T-cell (primary cell): Measurements from ENCODE around the gene AQP9. TPM values are rescaled to one million over a fixed set of nuclear protein-coding genes. Genes with fewer than 3 reads are reported as not detected.

Source experiments
- ATAC-seq, 4 experiments: fragments of 200-7000 bp in 3 of 4; fragments of 150-1000 bp in 1 of 4; cut with Tn5 transposase; replicated peaks in 1 of 4; 1 replicate in 3 of 4; 2 replicates in 1 of 4; pipeline ENCODE4 v1.10.0; 2021; ENCODE audit warnings: moderate library complexity in 3 of 4, mild to moderate bottlenecking in 2 of 4, moderate number of reproducible peaks in 1 of 4
- CTCF ChIA-PET, 2 donors: fragments of 300-600 bp; sonication (Branson Sonifier 250); formaldehyde crosslinking; loops; one replicate each; lab custom pipeline; 2022; ENCODE audit warnings: antibody characterized with exemption in 2 of 2; lab: Charles Lee
- POLR2A ChIA-PET, 2 donors: fragments of 300-600 bp; sonication (Branson Sonifier 250); formaldehyde crosslinking; loops; one replicate each; lab custom pipeline; 2022; ENCODE audit warnings: antibody characterized with exemption in 2 of 2; lab: Charles Lee
- DNase-seq, 35 experiments: peaks; one replicate each; pipeline versions ENCODE4 v3.0.0 to v3.0.0-alpha.2; 2013 to 2023
- H3K27ac ChIP-seq: one replicate; pipeline ENCODE4 v1.5.1; 2013; ENCODE audit warnings: low read length
- H3K27me3 ChIP-seq, 2 experiments: replicated peaks in 1 of 2; 1 replicate in 1 of 2; 2 replicates in 1 of 2; pipeline versions ENCODE4 v1.6.1 to v1.7.0; 2013; ENCODE audit warnings: low read length in 1 of 2, mixed read lengths in 1 of 2; ENCODE audit not compliant: control insufficient read depth in 2 of 2, insufficient read depth in 2 of 2; ENCODE audit errors: extremely low read depth in 1 of 2
- H3K36me3 ChIP-seq, 2 donors: 1 replicate in 1 of 2; 2 replicates in 1 of 2; pipeline versions ENCODE4 v1.6.1 to v1.7.0; 2013; ENCODE audit warnings: low read length in 1 of 2; ENCODE audit not compliant: control insufficient read depth in 2 of 2, insufficient read depth in 1 of 2; ENCODE audit errors: extremely low read depth in 1 of 2
- H3K4me1 ChIP-seq, 2 experiments: 1 replicate in 1 of 2; 2 replicates in 1 of 2; pipeline versions ENCODE4 v1.6.1 to v1.7.0; 2013; ENCODE audit warnings: low read length in 2 of 2, mixed read lengths in 1 of 2; ENCODE audit not compliant: insufficient read depth in 2 of 2, control insufficient read depth in 1 of 2; ENCODE audit errors: extremely low read depth in 1 of 2
- H3K4me3 ChIP-seq, 2 donors: 1 replicate in 1 of 2; 2 replicates in 1 of 2; pipeline versions ENCODE4 v1.5.1 to v1.7.0; 2013; ENCODE audit warnings: mild to moderate bottlenecking in 2 of 2, low read length in 1 of 2, moderate library complexity in 1 of 2; ENCODE audit not compliant: control insufficient read depth in 1 of 2; ENCODE audit errors: extremely low read depth in 1 of 2
- H3K9me3 ChIP-seq: 2 replicates; pipeline ENCODE4 v1.7.0; 2013
- H3K27ac Mint-ChIP-seq, 2 donors: one replicate each; pipeline ENCODE4 v1.8.0; 2020 to 2021; ENCODE audit warnings: mild to moderate bottlenecking in 2 of 2, mixed read lengths in 2 of 2
- H3K27me3 Mint-ChIP-seq, 2 donors: one replicate each; pipeline ENCODE4 v1.8.0; 2021 to 2022; ENCODE audit warnings: mixed read lengths in 2 of 2
- H3K36me3 Mint-ChIP-seq: one replicate; pipeline ENCODE4 v1.8.0; 2021; ENCODE audit warnings: mixed read lengths
- H3K4me1 Mint-ChIP-seq, 3 donors: one replicate each; pipeline ENCODE4 v1.8.0; 2020 to 2022; ENCODE audit warnings: mixed read lengths in 3 of 3, mild to moderate bottlenecking in 1 of 3
- H3K4me3 Mint-ChIP-seq, 3 donors: one replicate each; pipeline ENCODE4 v1.8.0; 2020 to 2022; ENCODE audit warnings: mild to moderate bottlenecking in 3 of 3, mixed read lengths in 3 of 3, moderate library complexity in 3 of 3
- H3K9me3 Mint-ChIP-seq, 3 donors: one replicate each; pipeline ENCODE4 v1.8.0; 2020 to 2022; ENCODE audit warnings: mixed read lengths in 3 of 3
- WGBS: methylation state at CpG from one replicate; pipeline ENCODE4 v1.1.5; 2013; ENCODE audit warnings: missing lambda C conversion rate; ENCODE audit not compliant: insufficient coverage; 5-methylcytosine and 5-hydroxymethylcytosine counted together
- total RNA-seq, 35 experiments: library from RNA in 6 of 35; stranded (reverse) in 6 of 35; fragments of 120-200 nt in 1 of 35; gene quantifications; one replicate each; pipeline versions ENCODE4 v1.2.1 to v1.2.4 and lab custom pipeline; 2013 to 2026

AQP9 gene
- total RNA-seq, 5 donors from 2014 or later (not counting 1 experiment from before 2014, with no cell fraction given), result 0.09 to 0.23 TPM; not detected in 3

GRCh38 chr15:58135511-58136174 lies 2.5 kb upstream of the AQP9 start:
- H3K9me3 Mint-ChIP-seq, result no peaks in the 10 kb centered on the region
- peaks cover 7 to 21% of the 10 kb centered on the region in 2 donors for H3K27me3 Mint-ChIP-seq
- no peak overlapping the region for H3K4me3 Mint-ChIP-seq
- H3K27ac Mint-ChIP-seq, result no peak overlapping the region
- no peaks in the 10 kb centered on the region for H3K36me3 Mint-ChIP-seq
- Histone ChIP-seq H3K27me3 (peaks cover 0 to 2% of the 10 kb centered on the region in 2 experiments), H3K4me3 (no peak overlapping the region), H3K4me1 (no peaks in the 10 kb centered on the region), H3K9me3 (no peaks in the 10 kb centered on the region), H3K36me3 (no peaks in the 10 kb centered on the region), H3K27ac (no peak overlapping the region)
- no peaks in the 10 kb centered on the region for H3K4me1 Mint-ChIP-seq
- ATAC-seq (no peak), DNase-seq (no peak)
- ChIA-PET CTCF (no interaction called here), POLR2A (no interaction called here)
- WGBS, result 82% methylated on average over 1 of the region's 2 CpGs

GRCh38 chr15:58136731-58137130 lies 1.4 kb upstream of the AQP9 start:
- no peak overlapping the region for H3K27ac ChIP-seq
- Mint-ChIP-seq H3K4me1 (no peaks in the 10 kb centered on the region), H3K9me3 (no peaks in the 10 kb centered on the region), H3K4me3 (no peak overlapping the region), H3K27ac (no peak overlapping the region), H3K27me3 (peaks cover 7 to 21% of the 10 kb centered on the region in 2 donors), H3K36me3 (no peaks in the 10 kb centered on the region)
- ChIA-PET POLR2A (no interaction called here), CTCF (no interaction called here)
- ATAC-seq, result no peak
- H3K36me3 ChIP-seq, result no peaks in the 10 kb centered on the region
- H3K4me3 ChIP-seq, result no peak overlapping the region
- WGBS, result 100% methylated on average over 1 of the region's 1 CpG
- DNase-seq, result no peak
- H3K4me1 ChIP-seq, result no peaks in the 10 kb centered on the region
- H3K27me3 ChIP-seq, result peaks cover 0 to 2% of the 10 kb centered on the region in 2 experiments
- no peaks in the 10 kb centered on the region for H3K9me3 ChIP-seq

- Histone ChIP-seq H3K4me3 (no peak overlapping the region), H3K27ac (no peak overlapping the region), H3K27me3 (peaks cover 2 to 3% of the 10 kb centered on the region in 2 experiments), H3K9me3 (no peaks in the 10 kb centered on the region), H3K4me1 (no peaks in the 10 kb centered on the region), H3K36me3 (no peaks in the 10 kb centered on the region)
- ATAC-seq, result no peak
- Mint-ChIP-seq H3K4me1 (no peaks in the 10 kb centered on the region), H3K27me3 (peaks cover 6 to 26% of the 10 kb centered on the region in 2 donors), H3K36me3 (no peaks in the 10 kb centered on the region), H3K9me3 (no peaks in the 10 kb centered on the region), H3K4me3 (no peak overlapping the region), H3K27ac (no peak overlapping the region)
- WGBS, result no CpG with 5 or more reads among the region's 1 CpG
- ChIA-PET CTCF (no interaction called here), POLR2A (no interaction called here)
- no peak for DNase-seq
Measured at GRCh38 chr15:58137686-58138085, 495 bp upstream of the AQP9 start.

- no CpG with 5 or more reads among the region's 5 CpGs for WGBS
- no peak overlapping the region for H3K27ac ChIP-seq
- H3K9me3 Mint-ChIP-seq, result no peaks in the 10 kb centered on the region
- H3K9me3 ChIP-seq, result no peaks in the 10 kb centered on the region
- H3K4me3 Mint-ChIP-seq, result no peak overlapping the region
- H3K4me1 Mint-ChIP-seq, result no peaks in the 10 kb centered on the region
- ATAC-seq (no peak), DNase-seq (no peak)
- H3K36me3 Mint-ChIP-seq, result no peaks in the 10 kb centered on the region
- ChIA-PET CTCF (no interaction called here), POLR2A (interaction anchor here in 1 of 2 donors (0.6 kb wide), 1 partner anchor 178 kb away, joined by 7 read pairs; no protein-coding TSS in a partner anchor)
- H3K4me3 ChIP-seq, result no peak overlapping the region
- no peaks in the 10 kb centered on the region for H3K4me1 ChIP-seq
- peaks cover 0 to 3% of the 10 kb centered on the region in 2 experiments for H3K27me3 ChIP-seq
- H3K27me3 Mint-ChIP-seq, result peaks cover 4 to 24% of the 10 kb centered on the region in 2 donors
- no peaks in the 10 kb centered on the region for H3K36me3 ChIP-seq
- no peak overlapping the region for H3K27ac Mint-ChIP-seq
Measured at GRCh38 chr15:58139276-58139988, 1.3 kb downstream of the AQP9 start.

GRCh38 chr15:58139989-58140522 lies 1.9 kb downstream of the AQP9 start:
- peaks cover 5 to 24% of the 10 kb centered on the region in 2 donors for H3K27me3 Mint-ChIP-seq
- Histone ChIP-seq H3K4me3 (no peak overlapping the region), H3K36me3 (no peaks in the 10 kb centered on the region), H3K9me3 (no peaks in the 10 kb centered on the region), H3K4me1 (no peaks in the 10 kb centered on the region), H3K27me3 (peaks cover 0 to 3% of the 10 kb centered on the region in 2 experiments), H3K27ac (no peak overlapping the region)
- H3K4me3 Mint-ChIP-seq, result no peak overlapping the region
- ATAC-seq (no peak), DNase-seq (no peak)
- 100% methylated on average over 1 of the region's 3 CpGs for WGBS
- H3K27ac Mint-ChIP-seq, result no peak overlapping the region
- ChIA-PET CTCF (no interaction called here), POLR2A (no interaction called here)
- H3K9me3 Mint-ChIP-seq, result no peaks in the 10 kb centered on the region
- no peaks in the 10 kb centered on the region for H3K4me1 Mint-ChIP-seq
- H3K36me3 Mint-ChIP-seq, result no peaks in the 10 kb centered on the region

GRCh38 chr15:58141894-58142293 lies 3.7 kb downstream of the AQP9 start:
- Mint-ChIP-seq H3K4me3 (no peak overlapping the region), H3K27me3 (peaks cover 11 to 17% of the 10 kb centered on the region in 2 donors), H3K4me1 (no peaks in the 10 kb centered on the region), H3K36me3 (no peaks in the 10 kb centered on the region), H3K9me3 (no peaks in the 10 kb centered on the region), H3K27ac (no peak overlapping the region)
- Histone ChIP-seq H3K27ac (no peak overlapping the region), H3K4me1 (no peaks in the 10 kb centered on the region), H3K36me3 (no peaks in the 10 kb centered on the region), H3K4me3 (no peak overlapping the region), H3K27me3 (peaks cover 0 to 3% of the 10 kb centered on the region in 2 experiments), H3K9me3 (no peaks in the 10 kb centered on the region)
- ChIA-PET POLR2A (no interaction called here), CTCF (no interaction called here)
- ATAC-seq, result no peak
- WGBS, result 67% methylated on average over 3 of the region's 6 CpGs
- DNase-seq, result no peak
